K562 (cell line): ENCODE results near the gene SELENOI. TPM values are rescaled to one million over a fixed set of nuclear protein-coding genes. Genes with fewer than 3 reads are reported as not detected.

Experiments
- ATAC-seq: fragments of 200-7000 bp; cut with Tn5 transposase; 3 replicates; pipeline ENCODE4 v1.9.1; 2020; ENCODE audit warnings: moderate library complexity
- BruUV-seq: library from RNA; stranded (reverse); fragments of 400-500 nt; replicated peaks from 2 replicates; lab custom pipeline; 2021; lab: Mats Ljungman, UMichigan
- CTCF ChIA-PET: fragments of 300-600 bp; formaldehyde crosslinking; extraction: SDS; loops from one replicate; lab custom pipeline; 2021; ENCODE audit warnings: low intra/inter-chr PET ratio; lab: Yijun Ruan, JAX
- POLR2A ChIA-PET: fragments of 300-600, 350-650 bp; sonication (Branson Sonifier 250); formaldehyde crosslinking; extraction: SDS; loops from one replicate; lab custom pipeline; 2021; ENCODE audit warnings: antibody characterized with exemption, inconsistent platforms; lab: Yijun Ruan, JAX
- DNase-seq, 4 experiments: peaks; one replicate each; pipeline versions ENCODE4 v3.0.0 to v3.0.0-alpha.2; 2011 to 2018; ENCODE audit warnings: low spot score in 3 of 4, mixed read lengths in 3 of 4; ENCODE audit errors: extremely low read depth in 1 of 4
- FAIRE-seq: peaks from 2 replicates; lab custom pipeline; 2011; peaks lifted over from hg19 to GRCh38; lab: Jason Lieb, UNC
- H2AFZ ChIP-seq: 2 replicates; pipeline ENCODE4 v1.6.0; 2011; ENCODE audit warnings: low read depth, low read length, control low read depth, inconsistent platforms
- H3K27ac ChIP-seq: fragments of 200-600 bp; 3 replicates; pipeline ENCODE4 v1.8.0; 2011; ENCODE audit warnings: low read depth, mild to moderate bottlenecking, control low read depth, inconsistent platforms, low read length, moderate library complexity, mixed read lengths; ENCODE audit errors: extremely low read depth
- H3K27me3 ChIP-seq, 2 experiments: fragments of 300-600 bp in 1 of 2; 2 replicates in 1 of 2; 3 replicates in 1 of 2; pipeline versions ENCODE4 v1.6.0 to v1.8.0; 2011; ENCODE audit warnings: inconsistent platforms in 2 of 2, low read length in 2 of 2, mild to moderate bottlenecking in 1 of 2, mixed read lengths in 1 of 2, moderate library complexity in 1 of 2; ENCODE audit not compliant: control insufficient read depth in 2 of 2, insufficient read depth in 2 of 2
- H3K36me3 ChIP-seq: fragments of 300-600 bp; 3 replicates; pipeline ENCODE4 v1.8.0; 2011; ENCODE audit warnings: mild to moderate bottlenecking, low read length, inconsistent platforms; ENCODE audit not compliant: control insufficient read depth, insufficient read depth
- H3K4me1 ChIP-seq, 2 experiments: fragments of 200-600 bp in 1 of 2; replicated peaks in 1 of 2; 2 replicates in 1 of 2; 3 replicates in 1 of 2; pipeline versions ENCODE4 v1.5.1 to v1.8.0; 2011; ENCODE audit warnings: inconsistent platforms in 2 of 2, low read length in 2 of 2, mild to moderate bottlenecking in 1 of 2, mixed read lengths in 1 of 2, moderate library complexity in 1 of 2; ENCODE audit not compliant: control insufficient read depth in 2 of 2, insufficient read depth in 2 of 2
- H3K4me2 ChIP-seq: 2 replicates; pipeline ENCODE4 v1.6.1; 2011; ENCODE audit warnings: low read length, control low read depth, inconsistent platforms, mixed read lengths; ENCODE audit not compliant: insufficient read depth
- H3K4me3 ChIP-seq: fragments of 200-600 bp; sonication (generic), shearing (Covaris generic); 2 replicates; pipeline ENCODE4 v1.5.1; 2016; ENCODE audit warnings: control low read depth, inconsistent platforms
- H3K79me2 ChIP-seq: fragments of 200-600 bp; 3 replicates; pipeline ENCODE4 v1.8.0; 2011; ENCODE audit warnings: low read length, inconsistent platforms; ENCODE audit not compliant: control insufficient read depth, insufficient read depth
- H3K9ac ChIP-seq, 2 experiments: 2 replicates each; pipeline versions ENCODE4 v1.6.0 to v1.6.1; 2011; ENCODE audit warnings: low read depth in 2 of 2, low read length in 2 of 2, control low read depth in 1 of 2, inconsistent platforms in 1 of 2, mild to moderate bottlenecking in 1 of 2, mixed read lengths in 1 of 2; ENCODE audit not compliant: insufficient read depth in 1 of 2
- H3K9me1 ChIP-seq: one replicate; pipeline ENCODE4 v1.6.0; 2011; ENCODE audit warnings: inconsistent platforms, mild to moderate bottlenecking, low read length, moderate library complexity; ENCODE audit not compliant: control insufficient read depth, insufficient read depth
- H3K9me3 ChIP-seq: replicated peaks from 2 replicates; pipeline ENCODE4 v1.5.1; 2011; ENCODE audit warnings: low read depth, low read length, inconsistent platforms; ENCODE audit not compliant: control insufficient read depth, insufficient read depth
- H4K20me1 ChIP-seq: replicated peaks from 2 replicates; pipeline ENCODE4 v1.6.1; 2011; ENCODE audit warnings: low read length, inconsistent platforms, mixed read lengths; ENCODE audit not compliant: control insufficient read depth, insufficient read depth
- MAZ ChIP-seq, 2 experiments: fragments of 450-650 bp in 1 of 2; sonication (generic) in 1 of 2; formaldehyde crosslinking; IDR thresholded peaks in 1 of 2; conservative IDR thresholded peaks in 1 of 2; 2 replicates each; pipeline versions ENCODE4 v1.4.0 to v1.5.0; 2020; ENCODE audit warnings: mild to moderate bottlenecking in 1 of 2, missing genetic modification reagents in 1 of 2
- RBM25 ChIP-seq: fragments of 200-400 bp; formaldehyde crosslinking; IDR thresholded peaks from 2 replicates; pipeline ENCODE4 v1.6.1; 2018; ENCODE audit warnings: low read length, low read depth, moderate library complexity; ENCODE audit not compliant: severe bottlenecking
- ZNF41 ChIP-seq: fragments of 250-450 bp; sonication (Bioruptor Pico); conservative IDR thresholded peaks from 2 replicates; pipeline ENCODE4 v1.4.0; 2020; ENCODE audit warnings: mild to moderate bottlenecking
- WGBS: fragments of 100-300 bp; shearing (Covaris generic); methylation state at CpG from one replicate; pipeline ENCODE4 v1.1.6; 2016; ENCODE audit warnings: low coverage, mixed read lengths; ENCODE audit not compliant: insufficient coverage; ENCODE audit errors: missing lambda C conversion rate; 5-methylcytosine and 5-hydroxymethylcytosine counted together
- in situ Hi-C: fragments of 300-500 bp; cut with MboI; formaldehyde crosslinking; loops from 4 replicates; pipeline ENCODE4 v1.15.0; 2018; ENCODE audit warnings: inconsistent platforms, mixed read lengths
- intact Hi-C: fragments of 100-400 bp; cut with micrococcal nuclease; formaldehyde crosslinking; loops from 2 replicates; pipeline ENCODE4 v1.14.2; 2022
- polyA plus RNA-seq, 8 experiments: library from polyadenylated mRNA; depleted of rRNA in 4 of 8; stranded (reverse) in 5 of 8; unstranded in 3 of 8; fragments of >200 nt; fragmentation: Nextera tagmentation in 2 of 8; fragmentation: Illumina TruSeq in 1 of 8; extraction: Ambion mirVana in 2 of 8; extraction: Trizol in 1 of 8; gene quantifications; 2 replicates each; pipeline versions ENCODE4 v1.2.1 to v1.2.3, GENCODE V29; 2011 to 2014; ENCODE audit warnings: inconsistent platforms in 1 of 8, missing spikeins in 1 of 8
- total RNA-seq, 7 experiments: library from RNA; depleted of rRNA in 6 of 7; stranded (reverse); fragments of >200 nt in 6 of 7; fragmentation: Illumina TruSeq in 2 of 7; extraction: Trizol in 2 of 7; gene quantifications; 2 replicates each; pipeline versions ENCODE4 v1.2.1 to v1.2.3, GENCODE V29; 2011 to 2021; ENCODE audit warnings: low replicate concordance in 1 of 7
- TF ChIP-seq, protein P1 (sequence below): fragments of 450-650 bp; IDR thresholded peaks from 2 replicates; pipeline ENCODE4 v1.6.1; 2016; ENCODE audit warnings: borderline replicate concordance

The SELENOI gene
- total and polyA plus RNA-seq, 9 of the 15 experiments (the other 6 are each of a cell fraction or from before 2014, with no cell fraction given): 9.6 to 46.9 (median 24.4) TPM

DNA sequence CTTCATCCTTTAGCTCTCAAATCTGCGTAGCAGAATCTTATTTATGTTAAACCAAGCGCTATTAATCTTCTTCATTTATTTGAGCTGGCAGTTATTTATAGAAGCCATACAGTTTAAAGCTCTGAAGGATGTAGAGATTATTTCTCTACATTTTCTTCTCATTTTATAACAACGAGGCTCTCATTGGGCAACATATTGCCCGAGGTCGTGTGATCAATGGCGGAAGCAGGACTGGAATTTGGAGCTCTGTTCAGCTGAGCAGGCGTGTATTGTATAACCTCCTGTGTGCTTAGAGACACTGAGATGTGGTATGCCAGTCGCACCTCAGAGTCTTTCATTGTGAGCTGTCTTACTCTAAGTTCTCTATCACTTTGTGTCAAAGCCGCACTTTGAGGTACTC, 38.2 kb downstream of the SELENOI start:
- H3K36me3 ChIP-seq: peaks cover 89% of the 10 kb centered on the region
- H3K4me2 ChIP-seq: no peak overlapping the region
- POLR2A ChIA-PET: interaction anchor here (0.6 to 3.4 kb wide), 3 partner anchors 9 to 937 kb away, joined by 3 to 13 read pairs (median 3); no protein-coding TSS in a partner anchor
- ATAC-seq: no peak
- H3K9me3 ChIP-seq: no peaks in the 10 kb centered on the region
- no peak overlapping the region for H3K9ac ChIP-seq
- in situ Hi-C loops: no loop called here
- peaks cover 3% of the 10 kb centered on the region; the same call in 1 of the 3 replicates for H3K79me2 ChIP-seq
- WGBS: 93% methylated on average over 9 of the region's 9 CpGs
- no peak overlapping the region for H3K4me3 ChIP-seq
- no peak for DNase-seq
- H3K9me1 ChIP-seq: no peaks in the 10 kb centered on the region
- intact Hi-C loops: no loop called here
- no peak overlapping the region for H3K27ac ChIP-seq
- peaks cover 0 to 2% of the 10 kb centered on the region in 2 experiments; a peak in 1 of 5 replicates for H3K4me1 ChIP-seq
- BruUV-seq: no TSS peak
- no peak for TF ChIP-seq MAZ (CRISPR knock-in tag; conservative IDR thresholded peaks at IDR 0.05 in 1 of 2, IDR thresholded peaks at IDR 0.05 in 1 of 2)
- TF ChIP-seq, protein P1, sequence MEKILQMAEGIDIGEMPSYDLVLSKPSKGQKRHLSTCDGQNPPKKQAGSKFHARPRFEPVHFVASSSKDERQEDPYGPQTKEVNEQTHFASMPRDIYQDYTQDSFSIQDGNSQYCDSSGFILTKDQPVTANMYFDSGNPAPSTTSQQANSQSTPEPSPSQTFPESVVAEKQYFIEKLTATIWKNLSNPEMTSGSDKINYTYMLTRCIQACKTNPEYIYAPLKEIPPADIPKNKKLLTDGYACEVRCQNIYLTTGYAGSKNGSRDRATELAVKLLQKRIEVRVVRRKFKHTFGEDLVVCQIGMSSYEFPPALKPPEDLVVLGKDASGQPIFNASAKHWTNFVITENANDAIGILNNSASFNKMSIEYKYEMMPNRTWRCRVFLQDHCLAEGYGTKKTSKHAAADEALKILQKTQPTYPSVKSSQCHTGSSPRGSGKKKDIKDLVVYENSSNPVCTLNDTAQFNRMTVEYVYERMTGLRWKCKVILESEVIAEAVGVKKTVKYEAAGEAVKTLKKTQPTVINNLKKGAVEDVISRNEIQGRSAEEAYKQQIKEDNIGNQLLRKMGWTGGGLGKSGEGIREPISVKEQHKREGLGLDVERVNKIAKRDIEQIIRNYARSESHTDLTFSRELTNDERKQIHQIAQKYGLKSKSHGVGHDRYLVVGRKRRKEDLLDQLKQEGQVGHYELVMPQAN: no peak
- H3K27me3 ChIP-seq: no peaks in the 10 kb centered on the region
- H2AFZ ChIP-seq: no peak overlapping the region
- H4K20me1 ChIP-seq: no peaks in the 10 kb centered on the region
- no peak for FAIRE-seq
- CTCF ChIA-PET: no interaction called here

DNA sequence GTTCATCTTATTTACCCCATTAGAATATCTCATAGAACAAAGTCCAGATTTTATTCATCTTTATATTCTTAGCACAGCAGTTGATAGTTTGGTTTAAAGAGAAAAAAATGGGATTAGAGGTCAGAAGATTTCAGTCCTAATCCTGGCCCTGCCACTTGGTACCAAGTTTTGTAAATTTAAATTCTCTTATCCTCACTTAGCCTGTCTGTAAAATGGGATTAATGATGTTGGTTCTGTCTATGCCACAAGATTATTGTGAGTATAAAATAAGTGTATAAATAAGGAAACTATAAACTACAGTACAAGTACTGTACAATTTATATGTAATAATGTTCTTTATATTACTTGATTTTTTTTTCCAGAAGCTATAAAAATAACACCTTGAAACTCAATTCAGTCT, 38.7 kb downstream of the SELENOI start:
- no TSS peak for BruUV-seq
- POLR2A ChIA-PET: interaction anchor here (0.6 to 3.4 kb wide), 2 partner anchors 8 to 936 kb away, joined by 3 to 13 read pairs; no protein-coding TSS in a partner anchor
- H3K4me1 ChIP-seq: peaks cover 0 to 2% of the 10 kb centered on the region in 2 experiments; a peak in 1 of 5 replicates
- H3K4me2 ChIP-seq: no peak overlapping the region
- ATAC-seq (no peak), FAIRE-seq (no peak), DNase-seq (no peak)
- H3K4me3 ChIP-seq: no peak overlapping the region
- intact Hi-C loops: no loop called here
- in situ Hi-C loops: no loop called here
- CTCF ChIA-PET: interaction anchor here (0.6 kb wide), 1 partner anchor 10 kb away, joined by 3 read pairs; no protein-coding TSS in a partner anchor
- H3K79me2 ChIP-seq: peaks cover 3% of the 10 kb centered on the region; the same call in 1 of the 3 replicates
- H3K27me3 ChIP-seq: no peaks in the 10 kb centered on the region
- no peaks in the 10 kb centered on the region for H3K9me3 ChIP-seq
- H2AFZ ChIP-seq: no peak overlapping the region
- H3K9me1 ChIP-seq: no peaks in the 10 kb centered on the region
- peak; percentile 80 for TF ChIP-seq RBM25
- TF ChIP-seq ZNF41: no peak
- TF ChIP-seq, all 486 proteins: peak for 1
- H3K36me3 ChIP-seq: peaks cover 90% of the 10 kb centered on the region
- H4K20me1 ChIP-seq: no peaks in the 10 kb centered on the region
- no peak overlapping the region for H3K27ac ChIP-seq
- no peak overlapping the region for H3K9ac ChIP-seq
